ENCODE measurements around the gene SOX1.

DNA sequence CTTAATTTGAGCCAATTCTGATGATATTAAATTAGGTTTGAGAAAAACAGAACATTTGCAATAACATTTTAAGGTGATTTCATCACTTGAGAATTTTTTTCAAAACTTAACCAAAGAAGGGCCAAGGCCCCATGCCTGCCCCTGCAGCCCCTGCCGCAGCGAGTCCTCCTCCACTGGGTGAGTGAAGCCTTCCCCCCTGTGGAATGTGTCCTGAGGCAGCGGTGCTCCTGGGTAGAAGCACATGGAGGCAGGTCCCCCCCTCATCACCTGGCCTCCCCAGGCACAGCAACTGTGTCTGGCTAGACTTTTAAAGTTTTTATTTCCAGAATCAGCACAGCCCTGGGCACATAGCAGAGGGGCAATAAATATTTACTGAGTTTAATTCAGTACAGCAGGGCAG, 10.8 kb downstream of the SOX1 start:
- no peak for TF ChIP-seq POLR2A (IDR thresholded peaks at IDR 0.05; ENCODE audit: low read depth, low read length)
- TF ChIP-seq POLR2AphosphoS5 (IDR thresholded peaks at IDR 0.05; ENCODE audit: low read depth, low read length), result no peak
- TF ChIP-seq PAX5 (IDR thresholded peaks at IDR 0.05; ENCODE audit: insufficient read depth, low read length, severe bottlenecking), result no peak
